OCI-LY3 (cell line): ENCODE results near the gene VPS35L.

Source experiments
- H2AFZ ChIP-seq: fragments of 200-600, 300-600 bp; shearing (Covaris generic); 2 replicates; pipeline ENCODE4 v1.6.0; 2014; ENCODE audit warnings: antibody characterized with exemption, low read depth, low read length
- H3K27ac ChIP-seq: fragments of 200-600, 300-600 bp; sonication (generic); 2 replicates; pipeline ENCODE4 v1.5.1; 2014; ENCODE audit warnings: mild to moderate bottlenecking, low read length, moderate library complexity, mixed read lengths
- H3K27me3 ChIP-seq: fragments of 200-600, 300-600 bp; sonication (generic); 2 replicates; pipeline ENCODE4 v1.6.1; 2014; ENCODE audit warnings: low read depth, low read length, mixed read lengths
- H3K36me3 ChIP-seq: fragments of 200-600, 300-600 bp; sonication (generic); replicated peaks from 2 replicates; pipeline ENCODE3; 2014; ENCODE audit warnings: low read depth, low read length, mixed read lengths
- H3K4me1 ChIP-seq: fragments of 300-600, 200-600 bp; sonication (generic); 2 replicates; pipeline ENCODE4 v1.6.1; 2014; ENCODE audit warnings: low read length, mixed read lengths
- H3K4me2 ChIP-seq: fragments of 200-600, 300-600 bp; sonication (generic); 2 replicates; pipeline ENCODE4 v1.6.1; 2014; ENCODE audit warnings: low read length, mixed read lengths
- H3K4me3 ChIP-seq: fragments of 300-600, 200-600 bp; sonication (generic); 2 replicates; pipeline ENCODE4 v1.5.1; 2014; ENCODE audit warnings: antibody characterized with exemption, mild to moderate bottlenecking, low read length, moderate library complexity
- H3K79me2 ChIP-seq: fragments of 300-600, 200-600 bp; shearing (Covaris generic); 2 replicates; pipeline ENCODE4 v1.6.1; 2014; ENCODE audit warnings: mild to moderate bottlenecking, low read length, mixed read lengths
- H3K9ac ChIP-seq: fragments of 300-600, 200-600 bp; shearing (Covaris generic); 2 replicates; pipeline ENCODE4 v1.6.0; 2014; ENCODE audit warnings: mild to moderate bottlenecking, low read length, moderate library complexity
- H3K9me3 ChIP-seq: fragments of 200-600, 300-600 bp; shearing (Covaris generic); 2 replicates; pipeline ENCODE4 v1.6.1; 2014; ENCODE audit warnings: low read length, mixed read lengths; ENCODE audit not compliant: insufficient read depth
- H4K20me1 ChIP-seq: fragments of 200-600, 300-600 bp; sonication (generic); 2 replicates; pipeline ENCODE4 v1.6.1; 2016; ENCODE audit warnings: low read length, mixed read lengths; ENCODE audit not compliant: insufficient read depth
- EZH2phosphoT487 ChIP-seq: fragments of 200-600 bp; shearing (Covaris generic); IDR thresholded peaks from 2 replicates; pipeline ENCODE4 v1.6.1; 2018; ENCODE audit warnings: antibody characterized with exemption, mixed run types, low read depth
- TF ChIP-seq, protein P1 (sequence below): fragments of 200-600, 300-600 bp; sonication (generic); IDR thresholded peaks from 2 replicates; pipeline ENCODE4 v1.5.1; 2014; ENCODE audit warnings: antibody characterized with exemption, low read length, low read depth

The VPS35L gene

DNA sequence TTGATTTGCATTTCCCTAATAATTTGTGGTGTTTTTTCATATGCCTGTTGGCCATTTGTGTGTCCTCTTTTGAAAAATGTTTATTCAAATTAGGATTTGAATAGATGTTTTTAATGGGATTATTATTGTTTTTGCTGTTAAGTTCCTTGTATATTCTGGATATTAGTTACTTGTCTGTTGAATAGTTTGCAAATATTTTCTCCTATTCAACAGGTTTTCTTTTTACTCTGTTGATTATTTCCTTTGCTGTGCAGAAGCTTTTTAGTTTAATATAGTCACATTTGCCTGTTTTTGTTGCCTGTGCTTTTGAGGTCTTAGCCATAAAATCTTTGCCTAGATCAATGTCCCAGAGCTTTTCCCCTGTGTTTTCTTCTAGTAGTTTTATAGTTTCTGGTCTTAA lies 43.2 kb upstream of the VPS35L start:
- Histone ChIP-seq H3K9me3 (no peaks in the 10 kb centered on the region), H2AFZ (no peak overlapping the region), H3K4me1 (no peaks in the 10 kb centered on the region), H3K4me3 (no peak overlapping the region), H3K4me2 (no peak overlapping the region), H3K79me2 (0 out of 2 replicates have a peak, but pooled peaks cover 4% of the 10 kb centered on the region), H3K36me3 (peaks cover 33% of the 10 kb centered on the region), H3K9ac (no peak overlapping the region), H3K27ac (no peak overlapping the region), H4K20me1 (no peaks in the 10 kb centered on the region), H3K27me3 (no peaks in the 10 kb centered on the region)
- TF ChIP-seq, protein P1, sequence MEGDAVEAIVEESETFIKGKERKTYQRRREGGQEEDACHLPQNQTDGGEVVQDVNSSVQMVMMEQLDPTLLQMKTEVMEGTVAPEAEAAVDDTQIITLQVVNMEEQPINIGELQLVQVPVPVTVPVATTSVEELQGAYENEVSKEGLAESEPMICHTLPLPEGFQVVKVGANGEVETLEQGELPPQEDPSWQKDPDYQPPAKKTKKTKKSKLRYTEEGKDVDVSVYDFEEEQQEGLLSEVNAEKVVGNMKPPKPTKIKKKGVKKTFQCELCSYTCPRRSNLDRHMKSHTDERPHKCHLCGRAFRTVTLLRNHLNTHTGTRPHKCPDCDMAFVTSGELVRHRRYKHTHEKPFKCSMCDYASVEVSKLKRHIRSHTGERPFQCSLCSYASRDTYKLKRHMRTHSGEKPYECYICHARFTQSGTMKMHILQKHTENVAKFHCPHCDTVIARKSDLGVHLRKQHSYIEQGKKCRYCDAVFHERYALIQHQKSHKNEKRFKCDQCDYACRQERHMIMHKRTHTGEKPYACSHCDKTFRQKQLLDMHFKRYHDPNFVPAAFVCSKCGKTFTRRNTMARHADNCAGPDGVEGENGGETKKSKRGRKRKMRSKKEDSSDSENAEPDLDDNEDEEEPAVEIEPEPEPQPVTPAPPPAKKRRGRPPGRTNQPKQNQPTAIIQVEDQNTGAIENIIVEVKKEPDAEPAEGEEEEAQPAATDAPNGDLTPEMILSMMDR: no peak
- no peak for TF ChIP-seq EZH2phosphoT487

DNA sequence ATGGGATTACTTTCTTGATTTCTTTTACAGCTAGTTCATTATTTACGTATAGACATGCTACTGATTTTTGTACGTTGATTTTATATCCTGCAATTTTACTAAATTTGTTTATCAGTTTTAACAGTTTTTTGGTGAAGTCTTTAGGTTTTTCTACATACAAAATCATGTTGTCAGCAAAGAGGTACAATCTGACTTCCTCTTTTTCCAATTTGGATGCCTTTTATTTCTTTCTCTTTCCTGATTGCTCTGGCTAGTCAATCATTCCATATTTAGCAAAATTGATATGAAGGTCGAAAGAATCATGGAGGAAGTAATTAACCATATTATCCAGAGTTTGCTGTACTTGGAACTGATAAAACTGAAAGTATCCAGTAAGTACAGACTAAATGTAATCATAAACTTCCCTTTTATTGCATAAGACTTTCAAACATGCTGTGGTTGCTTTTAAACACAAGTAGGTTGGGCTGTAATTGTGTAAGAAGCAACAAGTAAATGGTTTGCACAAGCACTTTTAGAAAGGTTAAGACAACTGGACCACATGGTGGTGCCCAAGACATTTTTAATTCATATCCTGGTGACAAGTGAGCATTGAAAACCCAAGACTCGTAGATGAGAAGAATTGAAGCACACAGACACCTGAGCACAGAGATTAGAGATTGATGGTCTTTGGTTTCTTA lies 42.0 kb upstream of the VPS35L start:
- no peaks in the 10 kb centered on the region for H4K20me1 ChIP-seq
- TF ChIP-seq, protein P1: no peak
- no peak for TF ChIP-seq EZH2phosphoT487
- H3K79me2 ChIP-seq: peaks cover 7% of the 10 kb centered on the region; the same call in 1 of the 2 replicates
- no peak overlapping the region for H3K9ac ChIP-seq
- H3K9me3 ChIP-seq: no peaks in the 10 kb centered on the region
- H3K27ac ChIP-seq: no peak overlapping the region
- no peak overlapping the region for H3K4me2 ChIP-seq
- no peaks in the 10 kb centered on the region for H3K27me3 ChIP-seq
- no peak overlapping the region for H3K4me3 ChIP-seq
- H2AFZ ChIP-seq: no peak overlapping the region
- H3K4me1 ChIP-seq: no peaks in the 10 kb centered on the region
- peaks cover 34% of the 10 kb centered on the region for H3K36me3 ChIP-seq

GRCh38 chr16:19515757-19516156 lies 39.7 kb upstream of the VPS35L start:
- H3K9me3 ChIP-seq: no peaks in the 10 kb centered on the region
- peaks cover 4% of the 10 kb centered on the region; the same call in 1 of the 2 replicates for H3K4me1 ChIP-seq
- no peaks in the 10 kb centered on the region for H3K27me3 ChIP-seq
- H3K27ac ChIP-seq: no peak overlapping the region
- H3K79me2 ChIP-seq: peaks cover 27% of the 10 kb centered on the region
- TF ChIP-seq, protein P1: no peak
- no peak for TF ChIP-seq EZH2phosphoT487
- H2AFZ ChIP-seq: no peak overlapping the region
- no peaks in the 10 kb centered on the region for H4K20me1 ChIP-seq
- no peak overlapping the region for H3K9ac ChIP-seq
- no peak overlapping the region for H3K4me3 ChIP-seq
- peaks cover 34% of the 10 kb centered on the region for H3K36me3 ChIP-seq
- H3K4me2 ChIP-seq: no peak overlapping the region

DNA sequence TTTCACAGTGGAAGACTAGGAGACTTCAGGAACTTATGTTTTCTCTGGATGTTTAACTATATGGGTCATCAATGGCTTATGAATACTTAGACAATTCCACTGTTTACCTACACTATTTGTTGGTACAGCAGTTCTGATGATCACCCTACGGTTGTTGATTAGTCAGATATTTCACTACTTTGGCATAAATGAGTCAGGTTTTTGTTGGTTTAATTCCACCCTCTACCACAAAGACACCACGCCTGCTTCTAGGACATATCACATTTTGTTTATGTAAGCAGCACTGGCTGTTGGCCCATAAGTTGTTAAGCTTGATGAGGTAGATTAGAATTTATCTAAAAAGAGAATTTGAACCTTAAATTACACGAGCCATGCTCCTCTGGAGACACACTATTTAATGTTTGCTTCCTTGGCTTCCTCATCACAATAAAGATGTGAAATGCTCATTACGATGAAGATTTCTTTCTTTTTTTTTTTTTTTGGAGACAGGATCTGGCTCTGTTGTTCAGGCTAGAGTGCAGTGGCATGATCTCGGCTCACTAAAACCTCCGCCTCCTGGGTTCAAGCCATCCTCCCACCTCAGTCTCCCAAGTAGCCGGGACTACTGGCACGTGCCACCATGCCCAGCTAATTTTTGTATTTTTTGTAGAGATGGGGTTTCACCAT lies 37.9 kb upstream of the VPS35L start:
- Histone ChIP-seq H2AFZ (no peak overlapping the region), H3K9ac (no peak overlapping the region), H3K4me1 (peaks cover 12% of the 10 kb centered on the region), H4K20me1 (no peaks in the 10 kb centered on the region), H3K27me3 (no peaks in the 10 kb centered on the region), H3K79me2 (peaks cover 38% of the 10 kb centered on the region), H3K4me2 (no peak overlapping the region), H3K9me3 (no peaks in the 10 kb centered on the region), H3K27ac (no peak overlapping the region), H3K36me3 (peaks cover 34% of the 10 kb centered on the region), H3K4me3 (no peak overlapping the region)
- TF ChIP-seq EZH2phosphoT487: no peak
- TF ChIP-seq, protein P1: no peak
